MM.1S (cell line): Measurements from ENCODE around the gene RPS19BP1.

Experiments
- DNase-seq: peaks from one replicate; pipeline ENCODE4 v3.0.0-alpha.2; 2015
- H2AFZ ChIP-seq: fragments of 300-600 bp; sonication (generic); 2 replicates; pipeline ENCODE4 v1.6.0; 2016; ENCODE audit warnings: antibody characterized with exemption, low read length
- H3F3A ChIP-seq: fragments of 300-600 bp; sonication (generic); 2 replicates; pipeline ENCODE4 v1.6.1; 2016; ENCODE audit warnings: mild to moderate bottlenecking, antibody characterized with exemption, low read length, moderate library complexity, mixed read lengths; ENCODE audit not compliant: insufficient read depth
- H3K27ac ChIP-seq: fragments of 300-600 bp; sonication (generic); 2 replicates; pipeline ENCODE4 v1.5.1; 2016; ENCODE audit warnings: mild to moderate bottlenecking, low read length
- H3K27me3 ChIP-seq: fragments of 300-600 bp; sonication (generic); replicated peaks from 2 replicates; pipeline ENCODE4 v1.6.0; 2016; ENCODE audit warnings: low read length; ENCODE audit not compliant: insufficient read depth
- H3K36me3 ChIP-seq: fragments of 300-600 bp; sonication (generic); replicated peaks from 2 replicates; pipeline ENCODE4 v1.6.1; 2016; ENCODE audit warnings: mild to moderate bottlenecking, low read length, mixed read lengths; ENCODE audit not compliant: insufficient read depth
- H3K4me1 ChIP-seq: fragments of 300-600 bp; sonication (generic); 2 replicates; pipeline ENCODE4 v1.6.1; 2016; ENCODE audit warnings: low read length, mixed read lengths
- H3K4me2 ChIP-seq: fragments of 300-600 bp; sonication (generic); 2 replicates; pipeline ENCODE4 v1.6.0; 2016; ENCODE audit warnings: low read depth, low read length
- H3K4me3 ChIP-seq: fragments of 300-600 bp; sonication (generic); 2 replicates; pipeline ENCODE4 v1.5.1; 2016; ENCODE audit warnings: low read length, mixed read lengths
- H3K79me2 ChIP-seq: fragments of 300-600 bp; sonication (generic); 2 replicates; pipeline ENCODE4 v1.6.1; 2016; ENCODE audit warnings: mixed run types, low read length, mixed read lengths
- H3K9ac ChIP-seq: fragments of 300-600 bp; sonication (generic); 2 replicates; pipeline ENCODE4 v1.6.1; 2016; ENCODE audit warnings: low read length, mixed read lengths
- H3K9me2 ChIP-seq: fragments of 300-600 bp; sonication (generic); replicated peaks from 2 replicates; pipeline ENCODE4 v1.6.1; 2016; ENCODE audit warnings: mild to moderate bottlenecking, low read length, mixed read lengths; ENCODE audit not compliant: insufficient read depth
- H3K9me3 ChIP-seq: fragments of 300-600 bp; sonication (generic); replicated peaks from 2 replicates; pipeline ENCODE4 v1.6.1; 2016; ENCODE audit warnings: mild to moderate bottlenecking, low read length, mixed read lengths; ENCODE audit not compliant: insufficient read depth
- H4K20me1 ChIP-seq: fragments of 300-600 bp; sonication (generic); 2 replicates; pipeline ENCODE4 v1.6.1; 2016; ENCODE audit warnings: mild to moderate bottlenecking, low read length, moderate library complexity, mixed read lengths; ENCODE audit not compliant: insufficient read depth
- CTCF ChIP-seq: fragments of 300-600 bp; sonication (generic); IDR thresholded peaks from 2 replicates; pipeline ENCODE4 v1.5.1; 2016; ENCODE audit warnings: antibody characterized with exemption, low read length, mixed read lengths
- EZH2 ChIP-seq: fragments of 300-600 bp; sonication (generic); optimal IDR thresholded peaks from 2 replicates; pipeline ENCODE3; 2017; ENCODE audit warnings: low read depth, mild to moderate bottlenecking, antibody characterized with exemption, low read length, mixed read lengths
- EZH2phosphoT487 ChIP-seq: fragments of 300-600 bp; sonication (generic); IDR thresholded peaks from 2 replicates; pipeline ENCODE4 v1.6.1; 2018; ENCODE audit warnings: antibody characterized with exemption, low read length

The RPS19BP1 gene

GRCh38 chr22:39577900-39578299, 45.4 kb upstream of the RPS19BP1 start:
- TF ChIP-seq EZH2phosphoT487: no peak
- no peak for TF ChIP-seq CTCF
- TF ChIP-seq EZH2: no peak
- Histone ChIP-seq H3F3A (no peaks in the 10 kb centered on the region), H3K79me2 (no peaks in the 10 kb centered on the region), H3K9ac (no peak overlapping the region), H3K4me3 (no peak overlapping the region), H3K4me2 (no peak overlapping the region), H3K9me3 (no peaks in the 10 kb centered on the region), H3K36me3 (no peaks in the 10 kb centered on the region), H3K4me1 (no peaks in the 10 kb centered on the region), H2AFZ (no peak overlapping the region), H3K27me3 (peaks cover 89% of the 10 kb centered on the region), H4K20me1 (no peaks in the 10 kb centered on the region), H3K27ac (no peak overlapping the region), H3K9me2 (no peaks in the 10 kb centered on the region)
- DNase-seq: no peak

- Histone ChIP-seq H4K20me1 (no peaks in the 10 kb centered on the region), H3K9me3 (no peaks in the 10 kb centered on the region), H3K4me2 (no peak overlapping the region), H3F3A (no peaks in the 10 kb centered on the region), H3K9me2 (no peaks in the 10 kb centered on the region), H3K36me3 (no peaks in the 10 kb centered on the region), H3K79me2 (no peaks in the 10 kb centered on the region), H2AFZ (no peak overlapping the region), H3K4me3 (no peak overlapping the region), H3K27me3 (peaks cover 89% of the 10 kb centered on the region), H3K9ac (no peak overlapping the region), H3K4me1 (no peaks in the 10 kb centered on the region), H3K27ac (no peak overlapping the region)
- no peak for DNase-seq
- TF ChIP-seq EZH2 (no peak), CTCF (no peak), EZH2phosphoT487 (no peak)
Observed at GRCh38 chr22:39577366-39577765, 44.8 kb upstream of the RPS19BP1 start.

- Histone ChIP-seq H4K20me1 (no peaks in the 10 kb centered on the region), H2AFZ (no peak overlapping the region), H3F3A (no peaks in the 10 kb centered on the region), H3K27ac (no peak overlapping the region), H3K27me3 (peaks cover 75% of the 10 kb centered on the region), H3K4me1 (no peaks in the 10 kb centered on the region), H3K9ac (no peak overlapping the region), H3K36me3 (no peaks in the 10 kb centered on the region), H3K4me2 (no peak overlapping the region), H3K9me3 (no peaks in the 10 kb centered on the region), H3K9me2 (no peaks in the 10 kb centered on the region), H3K79me2 (no peaks in the 10 kb centered on the region), H3K4me3 (no peak overlapping the region)
- TF ChIP-seq EZH2: no peak
- TF ChIP-seq EZH2phosphoT487: no peak
- no peak for TF ChIP-seq CTCF
- no peak for DNase-seq
Observed at GRCh38 chr22:39576027-39576426, 43.5 kb upstream of the RPS19BP1 start.

- no peak overlapping the region for H3K27ac ChIP-seq
- no peaks in the 10 kb centered on the region for H3K36me3 ChIP-seq
- no peaks in the 10 kb centered on the region for H3K9me3 ChIP-seq
- DNase-seq: no peak
- no peak overlapping the region for H3K4me3 ChIP-seq
- no peak for TF ChIP-seq EZH2
- no peak for TF ChIP-seq EZH2phosphoT487
- no peak for TF ChIP-seq CTCF
- no peaks in the 10 kb centered on the region for H3K9me2 ChIP-seq
- H2AFZ ChIP-seq: no peak overlapping the region
- H3K4me2 ChIP-seq: no peak overlapping the region
- no peaks in the 10 kb centered on the region for H3K79me2 ChIP-seq
- peaks cover 70% of the 10 kb centered on the region for H3K27me3 ChIP-seq
- H3K4me1 ChIP-seq: no peaks in the 10 kb centered on the region
- H3F3A ChIP-seq: no peaks in the 10 kb centered on the region
- H4K20me1 ChIP-seq: no peaks in the 10 kb centered on the region
- no peak overlapping the region for H3K9ac ChIP-seq
Observed at GRCh38 chr22:39575552-39575825, 42.9 kb upstream of the RPS19BP1 start.
